Ovary (tissue), 3 donors: ENCODE results near the gene C1QC.

Source experiments
- POLR2A ChIP-seq: fragments of 450-650 bp; IDR thresholded peaks from one replicate; pipeline ENCODE4 v1.6.1; 2017; ENCODE audit warnings: antibody characterized with exemption, mild to moderate bottlenecking, moderate library complexity
- TF ChIP-seq, protein P1 (sequence below), 3 donors: fragments of 450-650 bp in 2 of 3; fragments of 200-600 bp in 1 of 3; IDR thresholded peaks; one replicate each; pipeline versions ENCODE4 v1.5.1 to v1.8.0; 2016 to 2022; ENCODE audit warnings: antibody characterized with exemption in 3 of 3, mild to moderate bottlenecking in 1 of 3
- donor health status: DM: no; HTN: no; CAD: no.

DNA sequence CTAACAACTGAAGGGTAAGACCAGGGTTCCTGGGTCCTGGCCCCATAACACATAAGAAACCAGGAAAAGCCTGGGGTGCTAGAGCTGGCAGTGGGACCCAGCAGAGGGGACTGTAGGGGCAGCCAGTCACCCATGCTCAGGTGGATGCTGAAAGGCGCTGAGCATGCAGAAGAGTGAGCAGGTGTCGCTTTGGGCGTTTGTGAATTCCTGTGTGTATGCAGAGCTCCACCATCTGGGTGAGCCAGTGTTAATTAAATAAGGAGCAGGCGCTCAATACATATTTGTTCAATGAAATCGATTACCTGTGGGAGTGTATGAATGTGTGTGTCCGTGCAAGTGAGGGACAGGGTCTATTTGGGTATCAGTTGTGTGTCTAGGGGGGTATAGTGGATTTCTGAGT lies 6.5 kb upstream of the C1QC start:
- TF ChIP-seq, protein P1, sequence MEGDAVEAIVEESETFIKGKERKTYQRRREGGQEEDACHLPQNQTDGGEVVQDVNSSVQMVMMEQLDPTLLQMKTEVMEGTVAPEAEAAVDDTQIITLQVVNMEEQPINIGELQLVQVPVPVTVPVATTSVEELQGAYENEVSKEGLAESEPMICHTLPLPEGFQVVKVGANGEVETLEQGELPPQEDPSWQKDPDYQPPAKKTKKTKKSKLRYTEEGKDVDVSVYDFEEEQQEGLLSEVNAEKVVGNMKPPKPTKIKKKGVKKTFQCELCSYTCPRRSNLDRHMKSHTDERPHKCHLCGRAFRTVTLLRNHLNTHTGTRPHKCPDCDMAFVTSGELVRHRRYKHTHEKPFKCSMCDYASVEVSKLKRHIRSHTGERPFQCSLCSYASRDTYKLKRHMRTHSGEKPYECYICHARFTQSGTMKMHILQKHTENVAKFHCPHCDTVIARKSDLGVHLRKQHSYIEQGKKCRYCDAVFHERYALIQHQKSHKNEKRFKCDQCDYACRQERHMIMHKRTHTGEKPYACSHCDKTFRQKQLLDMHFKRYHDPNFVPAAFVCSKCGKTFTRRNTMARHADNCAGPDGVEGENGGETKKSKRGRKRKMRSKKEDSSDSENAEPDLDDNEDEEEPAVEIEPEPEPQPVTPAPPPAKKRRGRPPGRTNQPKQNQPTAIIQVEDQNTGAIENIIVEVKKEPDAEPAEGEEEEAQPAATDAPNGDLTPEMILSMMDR (IDR thresholded peaks at IDR 0.05), result no peak
- TF ChIP-seq POLR2A, result no peak
